OCI-LY1 (cell line): ENCODE measurements around the gene VTI1A.

Experiments
- H2AFZ ChIP-seq: fragments of 200-600 bp; sonication (generic), shearing (Covaris generic); 2 replicates; pipeline ENCODE4 v1.6.0; 2014; ENCODE audit warnings: antibody characterized with exemption, mild to moderate bottlenecking, low read length
- H3F3A ChIP-seq: fragments of 200-600 bp; sonication (generic), shearing (Covaris generic); 2 replicates; pipeline ENCODE4 v1.6.0; 2014; ENCODE audit warnings: mild to moderate bottlenecking, antibody characterized with exemption, low read length, moderate library complexity; ENCODE audit not compliant: insufficient read depth
- H3K27ac ChIP-seq: fragments of 200-600 bp; sonication (generic); 2 replicates; pipeline ENCODE4 v1.5.1; 2014; ENCODE audit warnings: low read length, mixed run types, mild to moderate bottlenecking, low read depth; ENCODE audit not compliant: poor library complexity, severe bottlenecking
- H3K27me3 ChIP-seq: fragments of 200-600 bp; sonication (generic); 2 replicates; pipeline ENCODE4 v1.6.0; 2014; ENCODE audit warnings: antibody characterized with exemption, mild to moderate bottlenecking, low read length, moderate library complexity; ENCODE audit not compliant: insufficient read depth
- H3K36me3 ChIP-seq: fragments of 200-600 bp; sonication (generic); 2 replicates; pipeline ENCODE4 v1.6.1; 2014; ENCODE audit warnings: mild to moderate bottlenecking, antibody characterized with exemption, low read length, moderate library complexity, mixed read lengths; ENCODE audit not compliant: insufficient read depth
- H3K4me1 ChIP-seq: fragments of 200-600 bp; sonication (generic); 2 replicates; pipeline ENCODE4 v1.5.1; 2014; ENCODE audit warnings: mild to moderate bottlenecking, low read length, moderate library complexity; ENCODE audit not compliant: insufficient read depth, severe bottlenecking
- H3K4me2 ChIP-seq: fragments of 200-600 bp; sonication (generic), shearing (Covaris generic); 2 replicates; pipeline ENCODE4 v1.6.1; 2014; ENCODE audit warnings: low read length
- H3K4me3 ChIP-seq: fragments of 200-600 bp; sonication (generic); 2 replicates; pipeline ENCODE4 v1.5.1; 2014; ENCODE audit warnings: low read length, low read depth, mild to moderate bottlenecking, mixed read lengths; ENCODE audit not compliant: poor library complexity, severe bottlenecking
- H3K79me2 ChIP-seq: fragments of 200-600 bp; shearing (Covaris generic); 2 replicates; pipeline ENCODE4 v1.6.1; 2016; ENCODE audit warnings: mixed run types, low read length, mixed read lengths; ENCODE audit not compliant: insufficient read depth
- H3K9ac ChIP-seq: fragments of 200-600 bp; sonication (generic), shearing (Covaris generic); 2 replicates; pipeline ENCODE4 v1.6.1; 2014; ENCODE audit warnings: mild to moderate bottlenecking, low read length, mixed read lengths
- H3K9me2 ChIP-seq: fragments of 200-600 bp; sonication (generic), shearing (Covaris generic); 2 replicates; pipeline ENCODE4 v1.6.1; 2014; ENCODE audit warnings: low read depth, mild to moderate bottlenecking, low read length, mixed read lengths
- H3K9me3 ChIP-seq: fragments of 200-600 bp; shearing (Covaris generic); 2 replicates; pipeline ENCODE4 v1.6.1; 2014; ENCODE audit warnings: low read length, mixed read lengths
- H4K20me1 ChIP-seq: fragments of 200-600 bp; sonication (generic), shearing (Covaris generic); 2 replicates; pipeline ENCODE4 v1.6.0; 2016; ENCODE audit warnings: mild to moderate bottlenecking, low read length; ENCODE audit not compliant: insufficient read depth
- CTCF ChIP-seq: fragments of 200-600 bp; sonication (generic), shearing (Covaris generic); IDR thresholded peaks from 2 replicates; pipeline ENCODE4 v1.5.1; 2017; ENCODE audit warnings: mild to moderate bottlenecking, antibody characterized with exemption, low read length, moderate library complexity, mixed read lengths
- EZH2 ChIP-seq: fragments of 200-600 bp; sonication (generic), shearing (Covaris generic); IDR thresholded peaks from 2 replicates; pipeline ENCODE4 v1.8.0; 2017; ENCODE audit warnings: borderline replicate concordance, mixed run types, mild to moderate bottlenecking, antibody characterized with exemption, low read length, moderate library complexity, mixed read lengths

VTI1A gene

GRCh38 chr10:112509558-112510291 is 62.7 kb downstream of the VTI1A start:
- Histone ChIP-seq H3K9me3 (no peaks in the 10 kb centered on the region; the same call in 1 of the 2 replicates), H3K4me1 (no peaks in the 10 kb centered on the region), H2AFZ (no peak overlapping the region), H3K4me2 (no peak overlapping the region), H3K9ac (no peak overlapping the region), H3K27me3 (no peaks in the 10 kb centered on the region), H3K9me2 (no peaks in the 10 kb centered on the region), H3F3A (no peaks in the 10 kb centered on the region), H3K4me3 (no peak overlapping the region), H3K79me2 (no peaks in the 10 kb centered on the region), H3K27ac (no peak overlapping the region), H3K36me3 (no peaks in the 10 kb centered on the region), H4K20me1 (no peaks in the 10 kb centered on the region)
- TF ChIP-seq CTCF (no peak), EZH2 (no peak)

- H3K4me2 ChIP-seq = no peak overlapping the region
- H3K4me3 ChIP-seq = no peak overlapping the region
- no peaks in the 10 kb centered on the region for H3K36me3 ChIP-seq
- H3K4me1 ChIP-seq = no peaks in the 10 kb centered on the region
- H3K9me3 ChIP-seq = no peaks in the 10 kb centered on the region; the same call in 1 of the 2 replicates
- TF ChIP-seq CTCF (no peak), EZH2 (no peak)
- H3K9me2 ChIP-seq = no peaks in the 10 kb centered on the region
- H3K27me3 ChIP-seq = no peaks in the 10 kb centered on the region
- H2AFZ ChIP-seq = no peak overlapping the region
- no peaks in the 10 kb centered on the region for H4K20me1 ChIP-seq
- H3K27ac ChIP-seq = no peak overlapping the region
- H3F3A ChIP-seq = no peaks in the 10 kb centered on the region
- H3K79me2 ChIP-seq = no peaks in the 10 kb centered on the region
- H3K9ac ChIP-seq = no peak overlapping the region
Observed at GRCh38 chr10:112510384-112510783, 63.4 kb downstream of the VTI1A start.

- H4K20me1 ChIP-seq = no peaks in the 10 kb centered on the region
- no peak overlapping the region for H3K4me2 ChIP-seq
- H3K4me1 ChIP-seq = no peaks in the 10 kb centered on the region
- no peaks in the 10 kb centered on the region for H3F3A ChIP-seq
- H3K27me3 ChIP-seq = no peaks in the 10 kb centered on the region
- H3K9me2 ChIP-seq = no peaks in the 10 kb centered on the region
- no peak overlapping the region for H3K27ac ChIP-seq
- no peak overlapping the region for H2AFZ ChIP-seq
- TF ChIP-seq EZH2 = no peak
- no peak for TF ChIP-seq CTCF
- no peaks in the 10 kb centered on the region; the same call in 1 of the 2 replicates for H3K9me3 ChIP-seq
- H3K36me3 ChIP-seq = no peaks in the 10 kb centered on the region
- H3K79me2 ChIP-seq = no peaks in the 10 kb centered on the region
- no peak overlapping the region for H3K4me3 ChIP-seq
- H3K9ac ChIP-seq = no peak overlapping the region
Observed at GRCh38 chr10:112512294-112512693, 65.3 kb downstream of the VTI1A start.
